Forelimb muscle (tissue), 1 donor: ENCODE measurements around the gene SLC22A12. TPM values are rescaled to one million over a fixed set of nuclear protein-coding genes. Genes with fewer than 3 reads are reported as not detected.
"Not testable (repeated sequence)": the region's sequence is repeated elsewhere in the genome, so short reads cannot be mapped to it uniquely, and the experiment has no call there.

Source experiments
- DNase-seq: peaks from one replicate; pipeline ENCODE4 v3.0.0-alpha.2; 2013; ENCODE audit warnings: low read depth
- polyA plus RNA-seq: library from polyadenylated mRNA; unstranded; fragments of 120-200 nt; gene quantifications from one replicate; pipeline ENCODE4 v1.2.1, GENCODE V29; 2013; ENCODE audit not compliant: insufficient read length

SLC22A12 gene
- polyA plus RNA-seq = not detected

- no peak for DNase-seq
These were observed at the start of gene SLC22A12 for GRCh38 chr11:64590763-64591221. SLC22A12 (plus strand) TSS chr11:64591220; CDS start chr11:64591557, 337 bp downstream.

- DNase-seq = no peak
These were observed 48.6 kb upstream of the SLC22A12 start for GRCh38 chr11:64542172-64543125.

GRCh38 chr11:64543818-64544217 lies 47.2 kb upstream of the SLC22A12 start:
- DNase-seq = no peak

GRCh38 chr11:64544616-64545296 lies 46.3 kb upstream of the SLC22A12 start:
- no peak for DNase-seq

- DNase-seq = no peak
These were observed 45.4 kb upstream of the SLC22A12 start for GRCh38 chr11:64545619-64546018.

- DNase-seq = no peak
These were observed 44.8 kb upstream of the SLC22A12 start for GRCh38 chr11:64546176-64546575.

GRCh38 chr11:64546600-64546999 lies 44.4 kb upstream of the SLC22A12 start:
- DNase-seq = no peak

- no peak for DNase-seq
These were observed 41.1 kb upstream of the SLC22A12 start for GRCh38 chr11:64549969-64550368.

- DNase-seq = no peak
These were observed 37.3 kb upstream of the SLC22A12 start for GRCh38 chr11:64553554-64554201.

- no peak for DNase-seq
These were observed 34.8 kb upstream of the SLC22A12 start for GRCh38 chr11:64556044-64556720.

GRCh38 chr11:64556721-64557250 lies 34.2 kb upstream of the SLC22A12 start:
- DNase-seq = no peak

GRCh38 chr11:64558065-64558745 lies 32.8 kb upstream of the SLC22A12 start:
- DNase-seq = no peak

GRCh38 chr11:64558869-64559268 lies 32.2 kb upstream of the SLC22A12 start:
- DNase-seq = no peak

GRCh38 chr11:64559351-64560138 lies 31.5 kb upstream of the SLC22A12 start:
- DNase-seq = no peak

GRCh38 chr11:64560139-64560771 lies 30.8 kb upstream of the SLC22A12 start:
- no peak for DNase-seq

GRCh38 chr11:64560941-64561340 lies 30.1 kb upstream of the SLC22A12 start:
- DNase-seq = no peak

- DNase-seq = not testable (repeated sequence)
These were observed 29.6 kb upstream of the SLC22A12 start for GRCh38 chr11:64561429-64561828.

- DNase-seq = no peak
These were observed 28.9 kb upstream of the SLC22A12 start for GRCh38 chr11:64561984-64562722.
